ENCODE measurements around the gene NOD1.
"Not testable (repeated sequence)": the region's sequence is repeated elsewhere in the genome, so short reads cannot be mapped to it uniquely, and the experiment has no call there.

Gene NOD1

DNA sequence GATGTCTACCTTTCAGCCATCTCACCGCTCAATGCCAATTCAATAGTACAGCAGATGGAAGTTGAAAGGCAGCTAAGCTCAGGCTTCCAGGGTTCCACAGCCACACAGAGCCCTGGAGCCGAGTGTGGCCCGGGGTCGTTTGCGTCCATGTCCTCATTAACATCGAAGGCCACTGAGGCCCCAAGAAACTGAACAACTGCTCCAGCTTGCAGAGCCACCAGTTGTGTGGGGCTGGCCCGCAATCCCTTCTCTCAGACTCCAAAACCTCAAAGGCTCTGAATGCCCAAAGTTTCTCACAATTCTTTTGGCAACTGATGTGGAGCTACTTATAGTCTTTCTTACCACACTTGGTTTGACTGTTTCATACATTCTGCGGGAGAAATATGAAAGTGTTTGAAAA, 31.1 kb downstream of the NOD1 start:
- DNase-seq (ENCODE audit: low spot score): no peak

DNA sequence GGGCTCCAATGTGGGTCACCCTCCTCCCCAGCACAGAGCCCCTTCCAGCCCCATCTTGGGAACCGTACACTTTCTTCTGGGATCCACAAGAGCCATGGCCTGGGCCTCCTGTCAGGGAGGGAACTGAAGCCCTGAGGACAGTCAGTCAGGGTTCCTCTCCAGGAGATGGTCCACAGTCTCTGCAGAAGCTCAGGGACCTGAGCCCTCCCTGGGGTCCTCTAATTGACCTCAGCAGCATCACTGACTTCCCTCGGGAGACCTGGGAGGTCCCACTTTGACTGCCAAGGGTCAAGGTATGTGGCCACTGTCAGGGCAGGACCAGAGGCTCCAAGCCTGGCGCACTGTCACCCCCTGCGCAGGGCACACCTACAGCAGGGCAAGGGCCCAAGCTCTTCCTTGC, 32.3 kb downstream of the NOD1 start:
- DNase-seq (ENCODE audit: low spot score): no peak

DNA sequence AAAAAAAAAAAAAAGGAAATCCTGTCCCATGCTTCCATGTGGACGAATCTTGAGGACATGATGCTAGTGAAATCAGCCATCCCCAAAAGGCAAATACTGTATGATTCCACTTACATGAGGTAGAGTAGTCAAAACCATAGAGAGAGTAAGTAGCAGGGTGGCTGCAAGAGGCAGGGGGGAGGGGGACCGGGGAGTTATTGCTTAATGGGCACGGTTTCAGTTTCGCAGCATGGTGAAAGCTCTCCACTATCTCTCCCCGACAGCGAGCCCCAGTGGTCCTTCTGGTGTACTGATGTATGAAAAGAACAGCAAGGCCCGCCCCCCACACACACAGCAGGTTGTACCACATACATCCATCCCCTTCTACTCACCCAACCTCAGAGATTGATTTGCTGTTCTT, 32.8 kb downstream of the NOD1 start:
- no peak for DNase-seq (ENCODE audit: low spot score)

DNA sequence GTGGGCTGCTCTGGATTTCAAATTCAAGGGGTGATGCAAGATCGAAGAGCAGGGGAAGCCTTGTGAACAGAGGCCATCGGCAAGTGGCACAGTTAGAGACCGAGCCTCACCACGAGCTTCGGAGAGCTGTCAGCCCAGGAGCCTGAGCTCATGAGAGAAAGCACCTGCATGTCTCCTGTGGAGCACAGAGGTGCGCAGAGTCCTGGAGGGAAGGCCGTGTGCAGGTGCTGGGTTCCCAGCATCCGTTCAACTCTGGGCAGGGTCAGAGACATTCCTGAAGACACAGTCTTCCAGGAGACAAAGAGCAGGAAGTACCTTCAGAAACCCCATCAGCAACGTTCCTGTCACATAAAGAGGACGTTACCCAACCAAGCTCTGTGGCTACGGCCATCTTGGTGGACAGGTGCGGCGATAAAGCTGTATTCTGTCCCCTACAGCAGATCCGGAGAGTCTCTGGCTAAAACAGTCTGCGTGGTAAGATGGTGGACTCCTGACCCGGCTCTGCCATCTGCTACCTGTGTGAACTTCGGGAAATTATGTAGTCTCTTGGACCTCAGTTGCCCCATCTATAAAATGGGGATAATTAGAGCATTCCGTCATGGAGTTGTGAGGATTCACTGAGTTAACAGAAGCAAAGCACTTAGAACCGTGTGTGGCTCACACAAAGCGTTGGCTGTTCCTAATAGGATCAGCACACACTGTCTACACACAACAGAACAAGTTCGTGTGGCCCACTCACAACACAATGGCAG, 40.6 kb downstream of the NOD1 start:
- no peak for DNase-seq (ENCODE audit: low spot score)

DNA sequence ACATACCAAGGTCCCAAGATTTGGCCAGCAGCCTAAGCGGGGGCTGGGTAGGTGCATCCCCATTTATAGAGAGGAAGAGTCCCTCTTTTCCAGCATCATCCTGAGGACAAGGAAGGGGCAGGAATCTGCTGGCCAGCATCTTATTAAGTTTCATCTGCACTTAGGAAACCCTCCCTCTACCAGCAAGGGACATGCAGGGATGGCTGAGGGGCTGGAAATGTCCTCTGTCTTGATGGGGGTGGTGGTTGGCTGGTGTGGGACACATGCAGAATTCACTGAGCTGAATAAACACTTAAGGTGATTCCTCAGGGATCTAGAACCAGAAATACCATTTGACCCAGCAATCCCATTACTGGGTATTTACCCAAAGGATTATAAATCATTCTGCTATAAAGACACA, 42.1 kb downstream of the NOD1 start:
- no peak for DNase-seq (ENCODE audit: low spot score)

DNA sequence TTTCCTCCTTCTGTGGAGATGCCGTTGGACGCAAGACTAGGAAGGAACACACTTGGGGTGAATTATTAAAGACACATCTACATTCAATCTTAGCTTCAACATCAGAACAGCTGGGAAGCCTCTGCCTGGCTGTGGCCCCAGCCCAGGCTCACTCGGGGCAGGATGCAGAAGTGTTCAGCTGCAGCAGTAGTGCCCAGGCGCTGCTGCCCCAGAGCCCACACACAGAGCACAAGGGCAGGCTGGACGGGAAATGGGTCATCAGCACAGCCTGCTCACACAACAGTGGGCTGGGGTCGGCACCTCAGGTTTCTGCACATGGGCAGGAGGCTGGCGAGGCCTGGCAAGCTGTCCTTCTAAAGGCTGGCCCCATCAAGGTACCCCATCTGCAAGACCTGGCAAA, 42.5 kb downstream of the NOD1 start:
- DNase-seq (ENCODE audit: low spot score): no peak

DNA sequence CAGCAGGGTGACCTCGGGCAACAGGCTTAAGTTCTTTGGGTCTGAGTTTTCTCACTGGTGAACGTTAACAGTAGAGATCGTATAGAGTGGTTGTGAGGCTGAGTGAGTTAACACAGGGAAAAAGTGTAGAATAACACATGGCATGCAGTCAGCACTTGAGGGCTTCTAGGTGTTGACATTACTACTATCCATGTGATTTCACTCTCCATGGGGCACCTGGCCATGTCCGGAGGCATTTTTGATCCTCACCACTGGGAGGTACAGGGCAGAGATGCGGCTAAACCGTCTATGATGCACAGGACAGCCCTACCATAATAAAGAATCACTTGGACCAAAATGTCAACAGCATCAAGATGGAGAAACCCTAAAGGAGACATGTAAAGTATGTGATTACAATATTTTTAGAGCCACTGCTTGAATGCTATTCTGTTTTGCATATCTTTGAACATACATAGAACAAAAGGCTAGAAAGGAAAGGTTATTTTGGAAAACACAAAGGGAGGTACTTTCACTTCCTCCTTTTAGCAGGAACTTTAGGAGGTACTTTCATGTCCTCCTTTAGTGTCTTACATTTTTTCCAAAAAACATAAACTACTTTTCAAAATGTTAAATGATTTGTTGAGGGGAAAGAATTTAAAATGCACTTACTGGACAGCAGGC, 44.3 kb downstream of the NOD1 start:
- DNase-seq (ENCODE audit: low spot score): no peak

DNA sequence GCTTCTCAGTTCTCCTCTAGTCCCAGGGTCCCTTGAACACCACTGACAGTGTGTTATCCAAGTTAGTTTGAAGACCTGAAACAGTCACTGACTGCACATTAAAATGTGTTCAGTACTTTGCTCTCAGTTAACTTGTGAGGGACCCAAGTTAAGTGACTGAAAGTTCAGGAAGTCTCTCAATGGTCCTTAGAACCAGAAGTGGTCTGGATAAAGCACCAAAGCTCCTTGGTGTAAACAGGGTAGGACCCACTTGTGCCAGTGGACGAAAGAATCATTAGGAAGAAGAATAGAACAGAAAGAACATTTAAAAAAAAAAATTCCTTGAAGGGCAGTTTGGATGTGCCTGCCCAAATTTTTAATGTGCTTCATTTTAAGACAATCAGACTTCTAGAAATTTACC, 45.1 kb downstream of the NOD1 start:
- no peak for DNase-seq (ENCODE audit: low spot score)

DNA sequence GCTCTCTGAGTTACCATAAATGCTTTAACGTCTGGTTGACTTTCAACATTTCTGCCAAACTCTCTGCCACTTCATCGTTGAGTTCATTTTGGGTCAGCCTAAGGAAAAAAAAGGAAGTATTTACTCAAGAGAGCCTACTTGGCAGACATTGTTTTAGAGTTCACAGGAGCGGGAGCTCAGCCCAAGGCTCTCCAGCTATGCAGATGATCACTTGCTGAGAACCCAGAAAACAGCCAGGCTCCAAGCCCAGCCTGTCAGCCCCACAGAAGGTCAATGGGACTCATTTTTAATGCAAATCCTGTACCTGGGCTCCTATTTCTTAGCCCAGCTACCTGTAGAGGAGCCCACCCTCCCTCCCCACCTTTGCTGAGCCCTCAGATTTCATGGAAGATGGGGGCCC, 45.5 kb downstream of the NOD1 start:
- no peak for DNase-seq (ENCODE audit: low spot score)

DNA sequence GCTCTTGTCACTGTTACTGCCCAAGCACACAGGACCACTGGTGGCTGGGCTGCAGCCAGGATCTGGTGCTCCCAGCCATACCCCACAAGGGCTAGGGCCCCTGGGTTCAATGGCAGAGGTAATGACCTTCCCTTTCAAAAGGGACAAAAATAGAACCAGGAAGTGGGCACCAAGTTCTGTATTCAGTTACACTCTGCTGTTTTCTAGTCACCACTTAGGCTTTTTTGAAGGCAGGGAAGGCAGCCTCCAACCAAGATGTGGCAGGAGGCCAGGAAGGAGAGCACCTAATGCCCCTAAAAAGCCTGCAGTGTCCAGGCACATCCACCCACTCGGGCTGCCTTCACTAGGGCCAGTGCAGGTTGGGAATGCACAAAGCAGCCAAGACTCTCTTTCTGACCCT, 47.8 kb downstream of the NOD1 start:
- DNase-seq (ENCODE audit: low spot score): no peak

DNA sequence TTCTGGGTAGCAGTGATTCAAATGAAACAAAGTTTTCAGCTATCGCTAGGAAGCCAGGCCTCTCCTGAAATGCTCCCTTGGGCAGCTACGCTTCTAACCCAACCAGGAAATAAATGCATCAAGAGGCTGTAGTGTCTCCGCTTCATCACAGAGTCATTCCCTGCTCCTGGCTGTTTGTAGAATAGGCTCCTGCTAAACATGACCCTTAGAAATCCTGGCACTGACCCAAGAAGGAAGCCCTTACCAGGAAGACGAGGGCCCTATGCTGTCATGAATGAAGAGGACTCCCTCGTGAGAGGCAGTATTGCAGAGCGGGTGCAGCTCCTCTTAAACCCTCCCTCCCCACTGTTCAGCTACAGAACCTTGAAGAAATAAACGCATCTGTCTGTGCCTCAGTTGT, 48.3 kb downstream of the NOD1 start:
- DNase-seq (ENCODE audit: low spot score): no peak

DNA sequence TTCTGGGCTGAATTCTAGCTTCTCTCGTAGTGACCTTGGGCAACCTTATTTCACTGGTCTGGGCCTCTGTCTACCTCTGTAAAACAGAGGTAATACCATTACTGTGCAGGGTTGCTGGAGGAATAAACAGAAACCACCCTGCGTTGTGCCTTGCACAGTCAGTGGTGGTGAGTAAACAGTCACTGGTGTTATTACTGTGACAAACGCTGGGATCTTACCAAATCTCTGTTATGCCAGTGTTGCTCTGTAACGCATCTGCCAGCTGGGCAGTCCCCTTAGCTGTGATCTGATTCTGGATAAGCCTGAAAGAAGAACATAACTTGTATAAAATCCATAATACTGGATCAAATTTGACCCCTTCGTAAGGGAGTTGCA, 49.4 kb downstream of the NOD1 start:
- DNase-seq (ENCODE audit: low spot score): no peak

DNA sequence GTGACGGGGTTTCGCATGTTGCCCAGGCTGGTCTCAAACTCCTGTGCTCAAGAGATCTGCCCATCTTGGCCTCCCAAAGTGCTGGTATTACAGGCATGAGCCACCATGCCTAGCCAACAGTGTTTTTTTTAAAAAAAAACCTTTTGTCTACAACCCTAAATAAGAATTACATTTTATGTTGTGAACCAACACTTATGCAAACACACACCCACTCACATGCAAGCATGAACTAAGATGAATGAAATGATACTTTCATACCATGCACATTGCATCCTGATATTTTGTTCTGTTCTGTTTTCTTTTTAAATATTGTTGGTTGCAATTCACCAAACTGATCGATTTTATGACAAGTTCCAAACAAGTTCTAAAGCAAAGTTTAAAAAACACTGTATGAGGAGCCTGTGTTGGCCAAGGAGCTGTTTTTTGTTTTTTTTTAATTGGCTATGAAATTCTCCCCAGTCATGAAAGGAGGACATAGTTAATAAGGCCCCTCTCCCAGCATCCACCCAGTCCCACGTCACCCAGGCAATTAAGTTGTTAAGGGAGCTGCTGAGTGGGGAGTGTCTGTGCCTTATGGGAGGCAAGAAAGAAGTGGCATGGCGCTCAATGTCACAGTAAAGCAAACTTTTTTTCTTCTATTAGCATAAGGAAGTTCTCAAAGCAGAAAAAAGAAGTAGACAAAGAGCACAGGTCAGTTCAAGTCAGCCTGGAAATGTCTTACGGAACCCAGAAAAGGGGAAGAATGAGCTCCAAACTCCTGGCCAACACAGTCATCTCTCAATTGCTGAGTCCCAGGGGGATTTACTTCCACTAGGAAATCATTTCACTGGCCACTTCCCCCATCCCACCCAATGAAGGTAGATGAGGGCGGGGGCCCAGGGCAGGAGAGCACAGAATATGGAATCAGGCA, 50.1 kb downstream of the NOD1 start:
- no peak for DNase-seq (ENCODE audit: low spot score)

DNA sequence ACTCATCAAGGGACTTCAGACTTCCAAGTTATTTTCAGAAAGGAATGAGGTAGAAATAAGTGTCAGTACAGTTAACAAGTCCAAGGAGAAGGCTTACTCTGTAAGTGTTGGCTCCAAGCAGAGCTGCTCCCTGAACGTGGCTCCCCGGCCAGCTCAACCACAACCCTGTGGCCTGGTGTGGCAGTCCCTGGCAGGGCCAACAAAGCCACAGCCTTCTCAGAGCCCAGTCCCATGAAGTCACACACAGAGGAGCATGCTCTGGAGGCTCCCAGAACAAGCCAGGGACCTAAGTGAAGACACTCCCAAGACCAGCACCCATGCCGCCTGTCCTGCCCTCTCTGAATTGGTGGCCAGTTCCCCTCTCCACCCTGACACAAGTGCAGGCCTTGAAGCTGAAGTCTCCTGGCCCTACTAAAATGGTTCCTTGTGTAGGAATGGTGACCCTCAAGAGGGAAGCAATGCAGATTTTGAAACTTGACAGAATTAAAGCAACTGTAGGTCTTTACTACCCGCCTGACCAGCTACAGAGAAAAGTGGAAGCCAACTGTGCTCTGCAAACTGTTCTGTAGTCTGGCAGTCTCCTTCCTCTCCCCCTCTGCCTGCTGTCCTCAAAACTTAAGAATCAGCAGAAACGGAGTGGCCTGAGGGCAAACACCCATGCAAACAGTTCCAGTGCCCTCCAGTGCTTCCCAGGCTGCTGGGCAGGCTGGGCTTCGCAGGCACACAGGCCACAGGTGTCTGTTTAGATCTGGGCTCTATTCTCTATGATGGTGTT, 51.1 kb downstream of the NOD1 start:
- DNase-seq (ENCODE audit: low spot score): no peak

DNA sequence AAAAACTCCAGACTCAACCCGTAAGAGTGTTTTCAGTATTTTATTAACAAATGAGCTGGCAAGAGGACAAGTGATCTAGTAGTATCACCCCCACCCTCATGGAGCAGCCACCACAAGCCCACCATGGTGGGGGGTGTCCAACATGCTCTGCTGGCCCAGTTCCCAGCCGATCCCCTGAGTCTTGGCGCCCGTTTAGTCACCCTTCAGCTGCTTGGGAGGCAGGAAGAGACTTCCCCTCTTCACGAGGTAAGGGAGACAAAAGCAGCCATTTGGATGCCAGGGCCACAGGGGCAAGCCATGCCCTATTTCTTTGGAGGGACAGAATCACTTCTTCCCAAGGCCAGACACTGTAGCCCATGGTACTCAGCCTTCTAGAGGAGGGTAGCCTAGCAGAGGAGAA, 54.1 kb downstream of the NOD1 start:
- no peak for DNase-seq (ENCODE audit: low spot score)

DNA sequence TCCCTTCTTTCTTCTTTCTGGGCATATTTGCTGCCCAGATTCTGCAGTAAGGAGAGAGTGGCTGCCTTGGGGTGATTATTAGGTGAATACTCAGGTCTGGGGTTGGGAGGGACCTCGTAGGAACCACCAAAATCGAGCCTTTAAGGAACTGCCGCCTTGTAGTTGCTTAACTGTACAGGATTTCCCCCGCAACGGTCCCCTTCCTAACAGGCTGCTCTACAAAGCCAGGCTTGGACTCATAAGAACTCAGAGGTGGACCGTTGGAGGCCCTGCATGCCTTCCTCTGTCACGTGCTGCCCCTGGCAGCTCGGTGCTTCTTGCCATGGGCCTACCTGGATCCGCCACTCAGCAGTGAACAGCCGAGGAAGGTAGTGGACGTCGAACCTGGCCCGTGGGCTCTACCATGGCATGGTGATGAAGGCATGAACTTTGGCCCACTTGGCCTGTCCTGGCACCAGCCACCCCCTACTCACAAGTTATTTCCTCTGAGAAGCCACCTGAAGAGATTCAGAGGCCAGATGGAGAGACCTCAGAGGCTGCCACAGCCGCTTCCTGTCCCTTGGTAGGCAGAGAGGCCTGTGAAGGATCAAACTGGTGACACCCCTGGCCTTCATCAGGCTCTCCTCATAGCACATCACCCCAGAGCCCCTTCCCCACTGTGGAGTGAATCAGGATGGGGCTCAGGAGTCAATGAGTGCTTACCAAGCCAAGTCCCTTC, 54.6 kb downstream of the NOD1 start:
- no peak for DNase-seq (ENCODE audit: low spot score)

DNA sequence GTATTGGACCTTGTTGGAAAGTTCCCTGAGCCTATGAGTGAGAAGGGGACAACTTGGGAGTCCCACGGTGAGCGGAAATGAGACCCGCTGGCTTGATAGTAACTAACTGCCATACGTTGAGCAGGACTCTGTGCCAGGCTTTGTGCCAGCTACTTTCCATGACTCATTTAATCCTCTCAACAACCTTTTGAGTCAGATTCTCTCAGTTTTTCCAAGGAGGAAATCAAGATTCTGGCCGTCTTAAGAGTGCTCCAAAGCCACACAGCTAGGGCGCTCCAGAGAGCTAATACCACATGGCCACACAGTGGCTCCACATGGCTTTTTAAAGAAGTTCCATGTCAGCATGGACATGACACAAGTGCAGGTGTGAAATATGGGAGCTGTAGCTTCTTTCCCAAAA, 55.7 kb downstream of the NOD1 start:
- DNase-seq (ENCODE audit: low spot score): no peak

DNA sequence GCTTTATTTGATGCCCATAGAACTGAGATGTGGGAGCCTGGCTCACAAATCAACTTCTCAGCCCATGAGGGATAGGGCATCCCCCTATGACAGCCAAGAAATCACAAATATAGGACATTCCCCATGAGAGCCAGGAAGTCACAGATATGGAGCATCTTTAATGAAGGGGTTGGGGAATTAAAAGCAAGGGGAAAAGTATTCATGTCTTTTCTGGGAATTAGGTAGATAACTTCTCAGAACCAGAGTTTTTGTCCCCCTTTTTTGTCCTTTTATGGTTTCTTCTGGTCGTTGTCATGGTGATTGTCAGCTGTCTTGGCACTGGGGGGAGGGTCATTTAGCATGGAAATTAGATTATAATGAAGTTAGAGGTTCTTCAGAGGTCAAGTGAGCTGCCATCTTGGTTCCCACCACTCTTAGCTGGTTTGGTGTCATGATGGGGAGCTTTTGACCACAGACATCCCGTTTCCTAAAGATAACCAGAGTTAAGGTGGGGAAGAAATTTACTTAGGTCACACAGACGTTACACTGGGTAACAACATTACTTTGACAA, 56.9 kb downstream of the NOD1 start:
- no peak for DNase-seq (ENCODE audit: low spot score)

DNA sequence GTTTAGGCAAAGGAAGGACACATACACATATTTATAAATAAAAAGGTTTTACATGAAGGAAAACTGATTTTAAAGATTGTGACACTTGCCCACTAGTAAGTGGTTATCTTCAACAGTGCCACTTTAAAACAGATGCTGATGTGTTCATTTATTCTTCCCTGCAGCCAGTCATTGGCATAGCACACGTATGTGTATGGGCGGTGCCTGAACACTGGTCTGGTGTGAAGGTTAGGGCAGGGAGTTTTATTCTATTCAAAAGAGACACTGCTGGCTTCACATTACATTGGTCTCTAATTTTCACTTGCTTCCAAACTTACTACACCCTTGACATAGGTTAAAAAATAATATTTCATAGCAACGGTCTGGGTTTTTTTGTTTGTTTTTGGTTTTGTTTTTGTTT, 57.9 kb downstream of the NOD1 start:
- peak; percentile 41 for DNase-seq (ENCODE audit: low spot score)

DNA sequence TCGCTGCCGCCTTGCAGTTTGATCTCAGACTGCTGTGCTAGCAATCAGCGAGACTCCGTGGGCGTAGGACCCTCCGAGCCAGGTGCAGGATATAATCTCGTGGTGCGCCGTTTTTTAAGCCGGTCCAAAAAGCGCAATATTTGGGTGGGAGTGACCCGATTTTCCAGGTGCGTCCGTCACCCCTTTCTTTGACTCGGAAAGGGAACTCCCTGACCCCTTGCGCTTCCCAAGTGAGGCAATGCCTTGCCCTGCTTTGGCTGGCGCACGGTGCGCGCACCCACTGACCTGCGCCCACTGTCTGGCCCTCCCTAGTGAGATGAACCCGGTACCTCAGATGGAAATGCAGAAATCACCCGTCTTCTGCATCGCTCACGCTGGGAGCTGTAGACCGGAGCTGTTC, 58.5 kb downstream of the NOD1 start:
- DNase-seq (ENCODE audit: low spot score): not testable (repeated sequence)

DNA sequence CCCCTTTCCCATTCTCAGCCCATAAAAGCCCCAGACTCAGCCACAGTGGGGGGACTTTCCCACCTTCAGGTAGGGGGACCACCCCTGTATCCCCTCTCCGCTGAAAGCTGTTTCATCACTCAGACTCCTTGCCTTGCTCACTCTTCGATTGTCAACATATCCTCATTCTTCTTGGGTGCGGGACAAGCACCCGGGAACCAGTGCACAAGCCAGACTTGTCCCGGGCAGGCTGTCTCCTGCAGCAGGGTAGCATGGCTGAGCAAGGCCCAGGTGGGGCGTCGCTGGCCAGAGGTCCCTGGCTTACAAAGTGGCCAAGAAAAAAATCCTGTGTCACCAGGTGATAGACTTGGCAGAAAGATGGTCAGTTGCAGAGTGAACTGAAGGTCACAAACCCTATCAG, 64.7 kb downstream of the NOD1 start:
- no peak for DNase-seq (ENCODE audit: low spot score)
